HL-60 (cell line): ENCODE data around the gene EIPR1.

Experiments used
- CTCF ChIP-seq: IDR thresholded peaks from one replicate; pipeline ENCODE4 v1.5.1; 2011; ENCODE audit warnings: low read length, control low read depth, inconsistent platforms; ENCODE audit not compliant: insufficient read depth
- GABPA ChIP-seq: IDR thresholded peaks from 2 replicates; pipeline ENCODE4 v1.6.1; 2012; ENCODE audit warnings: low read depth
- POLR2AphosphoS5 ChIP-seq: IDR thresholded peaks from 2 replicates; pipeline ENCODE4 v1.6.1; 2012; ENCODE audit warnings: low read depth
- REST ChIP-seq: IDR thresholded peaks from 2 replicates; pipeline ENCODE4 v1.6.1; 2012; ENCODE audit warnings: low read depth; ENCODE audit not compliant: insufficient replicate concordance

- no peak for TF ChIP-seq CTCF
- no peak for TF ChIP-seq POLR2AphosphoS5
- no peak for TF ChIP-seq REST
- no peak for TF ChIP-seq GABPA
Observed at GRCh38 chr2:3201281-3201680, 176.3 kb downstream of the EIPR1 start.
